ENCODE measurements around the gene SNX18.

- TF ChIP-seq EZH2 (IDR thresholded peaks at IDR 0.05; ENCODE audit: low read length), result no peak
- no peak for TF ChIP-seq CTCF (optimal IDR thresholded peaks at IDR 0.05 in 1 of 3, IDR thresholded peaks at IDR 0.05 in 1 of 3, conservative IDR thresholded peaks at IDR 0.05 in 1 of 3; ENCODE audit: extremely low read depth in 1 of 3, insufficient read depth in 2 of 3, low read length in 3 of 3)
These were observed 34.4 kb downstream of the SNX18 start for GRCh38 chr5:54551926-54552325.

Data from keratinocyte (primary cell).